A549 (cell line): Measurements from ENCODE around the gene BOK.

Experiments
- CHD2 ChIP-seq: fragments of 150-350 bp; IDR thresholded peaks from 2 replicates; pipeline ENCODE4 v1.6.1; 2014; ENCODE audit warnings: low read length; ENCODE audit not compliant: partially characterized antibody
- EP300 ChIP-seq, 2 experiments: fragments of >200 bp; sonication (Bioruptor Twin); formaldehyde crosslinking; IDR thresholded peaks; 2 replicates in 1 of 2; 3 replicates in 1 of 2; pipeline ENCODE4 v1.6.1; 2016 to 2017
- MYC ChIP-seq: IDR thresholded peaks from 2 replicates; pipeline ENCODE4 v1.6.1; 2012; ENCODE audit warnings: mild to moderate bottlenecking, inconsistent platforms, low read length, improper control_type of control experiment, borderline replicate concordance
- NR3C1 ChIP-seq: fragments of >200 bp; sonication (Bioruptor Twin); formaldehyde crosslinking; IDR thresholded peaks from 3 replicates; pipeline ENCODE4 v1.6.1; 2017
- REST ChIP-seq: fragments of 200-600 bp; sonication (generic); IDR thresholded peaks from 2 replicates; pipeline ENCODE4 v1.6.1; 2016; ENCODE audit warnings: antibody characterized with exemption, mild to moderate bottlenecking, moderate library complexity
- TF ChIP-seq, protein P1 (sequence below): fragments of >200 bp; sonication (Bioruptor Twin); formaldehyde crosslinking; IDR thresholded peaks from 3 replicates; pipeline ENCODE4 v1.5.1; 2016
- TF ChIP-seq, protein P2 (sequence below): fragments of >200 bp; sonication (Bioruptor Twin); formaldehyde crosslinking; IDR thresholded peaks from 3 replicates; pipeline ENCODE4 v1.6.1; 2016

- TF ChIP-seq, protein P1, sequence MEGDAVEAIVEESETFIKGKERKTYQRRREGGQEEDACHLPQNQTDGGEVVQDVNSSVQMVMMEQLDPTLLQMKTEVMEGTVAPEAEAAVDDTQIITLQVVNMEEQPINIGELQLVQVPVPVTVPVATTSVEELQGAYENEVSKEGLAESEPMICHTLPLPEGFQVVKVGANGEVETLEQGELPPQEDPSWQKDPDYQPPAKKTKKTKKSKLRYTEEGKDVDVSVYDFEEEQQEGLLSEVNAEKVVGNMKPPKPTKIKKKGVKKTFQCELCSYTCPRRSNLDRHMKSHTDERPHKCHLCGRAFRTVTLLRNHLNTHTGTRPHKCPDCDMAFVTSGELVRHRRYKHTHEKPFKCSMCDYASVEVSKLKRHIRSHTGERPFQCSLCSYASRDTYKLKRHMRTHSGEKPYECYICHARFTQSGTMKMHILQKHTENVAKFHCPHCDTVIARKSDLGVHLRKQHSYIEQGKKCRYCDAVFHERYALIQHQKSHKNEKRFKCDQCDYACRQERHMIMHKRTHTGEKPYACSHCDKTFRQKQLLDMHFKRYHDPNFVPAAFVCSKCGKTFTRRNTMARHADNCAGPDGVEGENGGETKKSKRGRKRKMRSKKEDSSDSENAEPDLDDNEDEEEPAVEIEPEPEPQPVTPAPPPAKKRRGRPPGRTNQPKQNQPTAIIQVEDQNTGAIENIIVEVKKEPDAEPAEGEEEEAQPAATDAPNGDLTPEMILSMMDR = no peak
- TF ChIP-seq NR3C1 (no peak), MYC (no peak), CHD2 (no peak), REST (no peak), EP300 (IDR thresholded peaks at IDR 0.05) (no peak)
- TF ChIP-seq, protein P2, sequence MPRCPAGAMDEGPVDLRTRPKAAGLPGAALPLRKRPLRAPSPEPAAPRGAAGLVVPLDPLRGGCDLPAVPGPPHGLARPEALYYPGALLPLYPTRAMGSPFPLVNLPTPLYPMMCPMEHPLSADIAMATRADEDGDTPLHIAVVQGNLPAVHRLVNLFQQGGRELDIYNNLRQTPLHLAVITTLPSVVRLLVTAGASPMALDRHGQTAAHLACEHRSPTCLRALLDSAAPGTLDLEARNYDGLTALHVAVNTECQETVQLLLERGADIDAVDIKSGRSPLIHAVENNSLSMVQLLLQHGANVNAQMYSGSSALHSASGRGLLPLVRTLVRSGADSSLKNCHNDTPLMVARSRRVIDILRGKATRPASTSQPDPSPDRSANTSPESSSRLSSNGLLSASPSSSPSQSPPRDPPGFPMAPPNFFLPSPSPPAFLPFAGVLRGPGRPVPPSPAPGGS = no peak
Measured at GRCh38 chr2:241522477-241522876, 36.1 kb upstream of the BOK start.
